GM18526 (cell line): Measurements from ENCODE around the gene ZNF580.

ENCODE experiments used
- POLR2A ChIP-seq: IDR thresholded peaks from 3 replicates; pipeline ENCODE4 v1.6.1; 2011; ENCODE audit not compliant: insufficient read length; ENCODE audit errors: extremely low read depth

ZNF580 gene

GRCh38 chr19:55603115-55603514 is 37.7 kb upstream of the ZNF580 start:
- no peak for TF ChIP-seq POLR2A

GRCh38 chr19:55603581-55604292 is 37.1 kb upstream of the ZNF580 start:
- no peak for TF ChIP-seq POLR2A

DNA sequence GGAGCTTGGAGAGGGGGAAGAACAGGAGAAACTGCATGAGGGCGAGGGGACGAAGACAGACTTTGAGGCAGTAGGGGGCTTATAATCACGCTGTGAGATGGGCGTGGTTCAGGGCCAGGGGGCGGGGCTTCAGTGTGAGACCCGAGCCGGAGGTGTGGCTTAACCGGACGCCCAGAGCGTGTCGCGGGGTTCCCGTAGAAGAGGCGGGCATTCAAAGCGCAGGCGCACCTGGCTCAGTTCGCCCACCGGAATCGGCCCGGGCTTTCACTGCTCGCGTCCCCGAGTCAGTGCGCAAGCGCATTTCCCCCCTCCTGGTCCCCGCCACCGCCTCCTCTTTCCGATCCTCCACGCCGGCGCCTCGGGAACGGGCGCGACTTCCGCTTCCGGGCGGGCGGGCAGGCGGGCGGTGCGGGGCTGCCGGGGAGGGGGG is 35.6 kb upstream of the ZNF580 start:
- peak; percentile 46 for TF ChIP-seq POLR2A

- TF ChIP-seq POLR2A, result no peak
Observed at GRCh38 chr19:55605637-55606470, 34.9 kb upstream of the ZNF580 start, which contains the start of gene ZNF865. Gene ZNF865, plus strand, starts transcription at chr19:55605647. Its CDS starts 7,972 bp downstream, at chr19:55613619.

DNA sequence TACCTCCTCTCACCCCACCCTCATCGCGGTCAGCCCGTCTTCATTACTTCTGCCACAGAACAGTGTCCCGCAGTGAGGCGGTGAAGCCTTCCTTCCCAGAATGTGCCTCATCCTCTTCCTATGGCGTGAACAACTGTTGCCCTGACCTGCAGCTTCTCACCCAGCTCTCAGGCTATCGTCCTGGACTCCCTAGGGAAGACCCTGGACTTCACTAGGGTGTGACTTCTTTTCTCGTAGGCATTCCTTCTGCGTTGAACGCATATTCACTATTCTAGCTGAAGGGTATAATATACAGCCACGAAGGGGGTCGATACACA is 34.4 kb upstream of the ZNF580 start:
- no peak for TF ChIP-seq POLR2A

DNA sequence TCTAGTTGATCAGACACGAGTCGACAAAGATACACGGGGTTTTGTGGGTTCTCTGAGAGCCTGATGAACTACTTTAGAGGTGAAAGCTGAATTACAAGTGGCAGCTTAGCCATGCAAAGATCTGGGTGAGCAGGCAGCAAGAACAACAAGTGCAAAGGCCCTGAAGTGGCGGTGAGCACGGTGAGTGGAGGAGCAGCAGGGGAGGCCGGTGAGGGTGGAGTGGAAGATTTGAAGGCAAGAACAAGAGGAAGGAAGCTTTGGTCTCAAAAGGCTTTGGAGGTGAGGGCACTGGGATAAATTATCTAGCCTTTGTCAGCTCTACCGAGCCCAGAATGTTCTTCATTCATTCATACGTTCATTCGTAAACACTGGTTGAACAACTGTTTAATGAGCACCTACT is 34.0 kb upstream of the ZNF580 start:
- no peak for TF ChIP-seq POLR2A

GRCh38 chr19:55609326-55609725 is 31.5 kb upstream of the ZNF580 start:
- no peak for TF ChIP-seq POLR2A

GRCh38 chr19:55611300-55611982 is 29.4 kb upstream of the ZNF580 start:
- no peak for TF ChIP-seq POLR2A

- TF ChIP-seq POLR2A, result no peak
Observed at GRCh38 chr19:55611983-55612645, 28.7 kb upstream of the ZNF580 start.

DNA sequence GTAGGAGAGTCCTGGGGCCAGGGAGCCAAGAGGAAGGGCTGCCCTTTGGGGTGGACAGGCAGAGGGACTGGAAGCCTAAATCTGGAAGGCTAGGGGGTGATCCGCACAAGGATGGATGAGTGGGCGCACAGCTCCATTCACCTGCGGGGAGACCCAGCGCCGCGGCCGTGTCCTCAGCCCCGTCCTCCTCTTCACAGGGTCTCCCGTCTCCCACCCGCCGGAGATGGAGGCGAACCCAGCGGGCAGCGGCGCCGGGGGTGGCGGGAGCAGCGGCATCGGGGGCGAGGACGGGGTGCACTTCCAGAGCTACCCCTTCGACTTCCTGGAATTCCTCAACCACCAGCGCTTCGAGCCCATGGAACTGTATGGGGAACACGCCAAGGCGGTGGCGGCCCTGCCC is 27.4 kb upstream of the ZNF580 start:
- no peak for TF ChIP-seq POLR2A

GRCh38 chr19:55613930-55614710 is 26.7 kb upstream of the ZNF580 start:
- no peak for TF ChIP-seq POLR2A

DNA sequence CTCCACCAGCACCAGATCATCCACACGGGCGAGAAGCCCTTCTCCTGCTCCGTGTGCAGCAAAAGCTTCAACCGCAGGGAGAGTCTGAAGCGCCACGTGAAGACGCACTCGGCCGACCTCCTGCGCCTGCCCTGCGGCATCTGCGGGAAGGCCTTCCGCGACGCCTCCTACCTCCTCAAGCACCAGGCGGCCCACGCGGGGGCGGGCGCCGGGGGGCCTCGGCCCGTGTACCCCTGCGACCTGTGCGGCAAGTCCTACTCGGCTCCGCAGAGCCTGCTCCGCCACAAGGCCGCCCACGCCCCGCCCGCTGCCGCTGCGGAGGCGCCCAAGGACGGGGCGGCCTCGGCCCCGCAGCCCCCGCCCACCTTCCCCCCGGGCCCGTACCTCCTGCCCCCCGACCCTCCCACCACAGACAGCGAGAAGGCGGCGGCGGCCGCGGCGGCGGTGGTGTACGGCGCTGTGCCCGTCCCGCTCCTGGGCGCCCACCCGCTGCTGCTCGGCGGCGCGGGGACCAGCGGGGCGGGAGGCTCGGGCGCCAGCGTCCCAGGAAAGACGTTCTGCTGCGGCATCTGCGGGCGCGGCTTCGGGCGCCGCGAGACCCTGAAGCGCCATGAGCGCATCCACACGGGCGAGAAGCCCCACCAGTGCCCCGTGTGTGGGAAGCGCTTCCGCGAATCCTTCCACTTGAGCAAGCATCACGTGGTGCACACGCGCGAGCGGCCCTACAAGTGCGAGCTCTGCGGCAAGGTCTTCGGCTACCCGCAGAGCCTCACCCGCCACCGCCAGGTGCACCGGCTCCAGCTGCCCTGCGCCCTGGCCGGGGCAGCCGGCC is 25.9 kb upstream of the ZNF580 start:
- no peak for TF ChIP-seq POLR2A

GRCh38 chr19:55615543-55616394 is 25.0 kb upstream of the ZNF580 start:
- TF ChIP-seq POLR2A, result no peak
